GF-D8 (cell line): Measurements from ENCODE around the gene AKIRIN2.
A peak's percentile ranks its signal among the peaks of the same experiment; 100 is the strongest.
"Not testable (repeated sequence)": the region's sequence is repeated elsewhere in the genome, so short reads cannot be mapped to it uniquely, and the experiment has no call there.

Experiments used
- DNase-seq: peaks from one replicate; lab custom pipeline; 2025; lab: John Stamatoyannopoulos, UW

The AKIRIN2 gene

GRCh38 chr6:87718662-87719433 is 16.8 kb upstream of the AKIRIN2 start:
- DNase-seq: peak; percentile 56

GRCh38 chr6:87716928-87717614 is 15.0 kb upstream of the AKIRIN2 start:
- DNase-seq: peak; percentile 14

- DNase-seq: peak; percentile 26
Measured at GRCh38 chr6:87714093-87714842, 12.2 kb upstream of the AKIRIN2 start.

- DNase-seq: not testable (repeated sequence)
Measured at GRCh38 chr6:87712713-87713112, 10.7 kb upstream of the AKIRIN2 start.

GRCh38 chr6:87710090-87710489 is 8.1 kb upstream of the AKIRIN2 start:
- DNase-seq: no peak

GRCh38 chr6:87708581-87709427 is 6.8 kb upstream of the AKIRIN2 start:
- not testable (repeated sequence) for DNase-seq

GRCh38 chr6:87706187-87706966 is 4.3 kb upstream of the AKIRIN2 start:
- DNase-seq: no peak

- DNase-seq: no peak
Measured at GRCh38 chr6:87705070-87705691, 3.1 kb upstream of the AKIRIN2 start.

- DNase-seq: not testable (repeated sequence)
Measured at GRCh38 chr6:87703039-87703438, 1.0 kb upstream of the AKIRIN2 start.

- DNase-seq: no peak
Measured at GRCh38 chr6:87702589-87702945, 534 bp upstream of the AKIRIN2 start.

GRCh38 chr6:87701344-87701675 is 723 bp downstream of the AKIRIN2 start:
- DNase-seq: no peak

GRCh38 chr6:87700397-87701343 is 1.4 kb downstream of the AKIRIN2 start:
- DNase-seq: peak; percentile 15

- no peak for DNase-seq
Measured at GRCh38 chr6:87699576-87699975, 2.5 kb downstream of the AKIRIN2 start.

GRCh38 chr6:87698547-87699006 is 3.5 kb downstream of the AKIRIN2 start:
- DNase-seq: peak; percentile 76

GRCh38 chr6:87697581-87698546 is 4.2 kb downstream of the AKIRIN2 start:
- DNase-seq: no peak

GRCh38 chr6:87696817-87697216 is 5.2 kb downstream of the AKIRIN2 start:
- DNase-seq: not testable (repeated sequence)

GRCh38 chr6:87692086-87692485 is 9.9 kb downstream of the AKIRIN2 start:
- no peak for DNase-seq

- DNase-seq: no peak
Measured at GRCh38 chr6:87690441-87690840, 11.6 kb downstream of the AKIRIN2 start.
